HG03025 (cell line): ENCODE measurements around the gene ANKS1B.

ENCODE experiments used
- ATAC-seq: cut with Tn5 transposase; IDR thresholded peaks from one replicate; pipeline ENCODE4 v1.9.1; 2021; ENCODE audit warnings: mild to moderate bottlenecking, moderate library complexity; ENCODE audit not compliant: unreplicated experiment, low FRiP score

The ANKS1B gene

DNA sequence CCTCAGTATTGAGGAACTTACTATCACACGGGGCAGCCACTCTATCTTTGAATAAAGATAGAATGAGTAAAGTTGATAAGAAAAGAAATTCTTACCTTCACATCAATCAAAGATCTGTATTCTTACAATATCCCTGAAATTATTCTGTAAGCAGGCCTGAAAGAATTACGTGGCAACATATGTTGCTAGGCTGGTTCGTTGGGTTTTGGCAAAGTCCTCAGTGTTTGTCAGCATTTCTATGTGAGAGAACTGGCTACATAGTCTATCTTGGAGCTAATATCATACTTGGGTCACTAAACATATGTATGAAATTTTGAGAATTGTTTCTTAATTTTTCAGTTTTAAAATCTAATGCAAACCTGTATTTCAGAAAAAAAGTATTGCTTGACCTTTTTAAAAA lies 749.4 kb downstream of the ANKS1B start:
- no peak for ATAC-seq

- ATAC-seq, result no peak
Observed at GRCh38 chr12:99234702-99235101, 750.0 kb downstream of the ANKS1B start.

- ATAC-seq, result no peak
Observed at GRCh38 chr12:99232324-99232723, 752.4 kb downstream of the ANKS1B start.

GRCh38 chr12:99231031-99231430 lies 753.7 kb downstream of the ANKS1B start:
- ATAC-seq, result no peak

- ATAC-seq, result no peak
Observed at GRCh38 chr12:99224237-99224636, 760.5 kb downstream of the ANKS1B start.

DNA sequence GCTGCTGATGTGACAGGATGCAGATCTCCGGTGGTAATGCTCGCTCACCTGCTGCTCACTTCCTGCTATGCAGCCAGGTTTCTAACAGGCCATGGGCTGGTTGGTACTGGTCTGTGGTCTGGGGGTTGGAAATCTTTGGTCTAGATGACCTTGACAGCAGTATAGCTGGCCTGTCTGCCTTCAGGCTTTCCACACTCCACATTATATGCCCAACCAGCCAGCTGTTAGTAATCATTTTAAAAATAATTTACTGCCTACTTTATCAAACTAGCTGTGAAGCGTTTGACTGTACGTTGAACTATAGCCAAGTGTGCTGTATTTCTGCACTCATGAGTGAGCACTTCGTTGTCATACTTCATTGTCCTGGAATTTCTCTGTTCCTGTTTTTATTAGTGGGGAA lies 761.2 kb downstream of the ANKS1B start:
- ATAC-seq, result no peak

DNA sequence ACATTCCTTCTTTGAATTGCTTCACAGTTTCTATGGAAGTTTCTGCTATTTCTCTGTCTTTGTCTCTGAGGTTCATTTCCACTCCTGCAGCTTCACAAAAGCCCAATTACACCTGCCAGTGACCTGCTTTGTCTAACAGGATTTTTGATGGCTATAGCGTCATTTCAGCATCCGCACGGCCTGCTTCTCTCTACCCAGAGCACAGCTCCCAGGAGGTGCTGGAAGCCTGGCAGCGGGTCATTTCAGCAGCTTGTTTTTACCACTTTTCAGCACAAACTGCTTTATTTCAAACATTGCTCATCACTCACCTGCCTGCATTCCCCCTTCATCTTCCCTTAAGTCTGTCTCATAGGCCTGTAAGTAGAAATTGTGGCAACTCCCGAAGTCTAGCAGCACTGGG lies 771.7 kb downstream of the ANKS1B start:
- no peak for ATAC-seq

GRCh38 chr12:99212275-99212674 lies 772.5 kb downstream of the ANKS1B start:
- ATAC-seq, result no peak

- no peak for ATAC-seq
Observed at GRCh38 chr12:99205111-99205510, 779.6 kb downstream of the ANKS1B start.

DNA sequence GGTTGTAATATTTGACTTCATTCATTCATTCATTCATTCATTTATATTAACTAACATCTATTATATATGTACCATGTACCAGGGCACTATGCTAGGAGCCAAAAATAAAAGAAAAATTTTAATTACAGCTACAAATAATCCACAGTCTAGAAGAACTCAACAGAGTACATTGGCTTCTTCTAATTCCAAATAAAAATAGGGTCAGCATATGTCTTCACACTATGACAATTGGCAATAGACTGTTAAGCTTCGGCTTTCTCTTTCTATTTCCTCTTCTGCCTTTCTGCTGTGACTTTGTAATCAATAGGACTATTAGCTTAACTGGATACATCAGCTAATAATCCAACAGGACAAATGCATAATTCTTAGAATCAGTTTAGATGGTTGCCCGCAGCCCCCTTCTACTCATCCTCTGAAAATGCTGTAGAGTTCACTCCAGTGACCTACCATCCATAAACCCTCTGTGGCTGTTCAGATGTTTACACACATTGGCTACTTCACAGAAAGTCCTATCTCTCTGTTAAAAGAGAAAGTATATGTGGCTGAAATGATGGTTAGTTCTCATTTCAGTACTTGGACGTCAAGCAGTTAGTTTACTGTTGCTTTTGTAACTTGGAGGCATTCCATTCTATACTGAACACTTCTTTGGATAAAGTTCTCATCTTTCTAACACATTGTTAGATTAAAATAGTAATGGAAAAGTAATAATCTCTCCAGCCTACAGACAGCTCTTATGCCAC lies 782.7 kb downstream of the ANKS1B start:
- ATAC-seq, result no peak

DNA sequence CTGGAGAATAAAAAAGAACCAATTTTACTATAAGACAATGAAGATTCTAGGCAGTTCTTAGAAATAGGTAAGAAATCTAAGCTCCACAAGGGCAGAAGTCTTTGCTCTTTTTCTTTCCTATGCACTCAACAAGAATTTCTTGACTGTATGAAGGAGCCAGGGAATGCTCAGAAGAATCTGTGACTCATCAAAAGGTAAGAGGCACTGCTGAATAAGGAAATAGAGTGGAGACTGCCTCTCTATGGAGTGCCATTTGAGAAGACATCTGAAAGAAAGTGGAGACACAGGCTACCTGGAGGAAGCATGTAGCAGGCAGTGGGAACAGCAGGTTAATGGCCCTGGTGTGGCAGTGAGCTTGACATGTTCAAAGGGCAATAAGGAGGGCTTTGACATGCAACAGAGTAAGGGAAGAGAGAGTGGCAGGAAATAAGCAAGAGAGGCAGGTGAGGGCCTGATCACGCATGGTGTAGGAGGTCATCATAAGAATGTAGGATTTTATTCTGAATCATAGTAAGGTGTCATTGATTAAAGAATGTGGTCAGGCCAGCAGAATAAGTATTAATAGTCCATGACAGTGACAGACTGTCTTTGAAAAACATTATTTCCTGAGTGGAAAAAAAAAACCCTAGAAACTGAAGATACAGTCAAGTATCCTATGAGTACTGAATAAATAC lies 783.9 kb downstream of the ANKS1B start:
- ATAC-seq, result no peak

DNA sequence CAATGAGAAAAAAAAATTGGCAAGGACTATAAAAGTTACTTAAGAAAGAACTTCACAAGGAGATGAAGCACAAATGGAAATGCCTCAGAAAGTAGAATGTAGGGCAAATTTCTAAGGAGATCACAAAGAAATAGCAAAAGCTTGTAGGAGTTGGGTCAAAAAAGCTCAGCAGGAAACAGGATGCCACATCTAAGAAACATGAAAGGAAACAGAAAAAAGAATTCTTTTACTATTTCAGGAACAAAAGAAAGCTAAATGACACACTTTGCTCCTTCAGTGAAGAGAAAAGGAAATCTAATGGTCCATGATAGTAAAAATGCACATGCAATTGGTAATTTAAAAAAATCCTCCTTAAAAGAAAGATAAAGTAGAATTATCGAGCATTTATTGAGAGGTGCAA lies 789.3 kb downstream of the ANKS1B start:
- no peak for ATAC-seq

- no peak for ATAC-seq
Observed at GRCh38 chr12:99192489-99192888, 792.2 kb downstream of the ANKS1B start.

- no peak for ATAC-seq
Observed at GRCh38 chr12:99176871-99177270, 807.9 kb downstream of the ANKS1B start.

DNA sequence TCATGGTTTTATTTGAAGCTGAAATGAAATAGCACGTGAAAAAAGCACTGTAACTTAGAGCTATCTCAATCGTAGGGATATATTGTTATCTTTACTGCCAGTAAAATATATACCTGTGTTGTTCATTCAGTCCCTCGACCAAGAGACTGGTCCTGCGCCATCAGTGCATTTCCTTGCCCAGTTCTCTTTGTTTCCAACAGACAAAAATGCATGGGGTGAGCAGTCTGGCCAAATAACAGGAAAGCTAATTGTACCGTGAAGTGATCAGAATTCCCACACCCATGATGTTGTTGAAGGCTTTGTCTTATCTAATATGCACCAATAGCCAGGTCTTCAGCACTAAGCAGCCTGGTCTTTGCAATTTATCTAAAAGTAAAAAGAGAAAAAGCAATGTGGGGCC lies 814.3 kb downstream of the ANKS1B start:
- no peak for ATAC-seq

DNA sequence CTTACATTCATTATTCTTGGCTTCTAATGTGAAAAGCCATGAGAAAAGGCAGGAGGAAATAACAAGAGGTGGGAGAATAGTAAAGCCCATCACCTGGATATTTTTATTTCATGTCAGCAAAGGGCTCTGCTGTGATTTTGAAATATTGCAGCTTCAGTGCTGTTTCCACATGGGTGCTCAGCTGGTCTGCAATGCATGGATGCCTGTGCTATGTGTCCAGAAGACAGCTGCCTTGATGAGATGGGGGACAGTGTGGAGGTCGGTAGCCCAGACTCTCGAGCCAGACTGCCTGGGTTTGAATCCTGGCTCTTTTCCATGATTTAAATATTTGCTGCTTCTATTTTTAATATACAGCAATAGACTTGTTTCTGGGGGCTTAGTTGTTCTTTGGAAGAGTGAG lies 814.7 kb downstream of the ANKS1B start:
- no peak for ATAC-seq

GRCh38 chr12:99157946-99158345 lies 826.8 kb downstream of the ANKS1B start:
- ATAC-seq, result no peak

GRCh38 chr12:99154983-99155336 lies 829.8 kb downstream of the ANKS1B start:
- ATAC-seq, result no peak

GRCh38 chr12:99154216-99154982 lies 830.3 kb downstream of the ANKS1B start:
- ATAC-seq, result no peak

- no peak for ATAC-seq
Observed at GRCh38 chr12:99153293-99153692, 831.4 kb downstream of the ANKS1B start.

- no peak for ATAC-seq
Observed at GRCh38 chr12:99152337-99152736, 832.4 kb downstream of the ANKS1B start.

- no peak for ATAC-seq
Observed at GRCh38 chr12:99151744-99152143, 833.0 kb downstream of the ANKS1B start.
